Measurements from ENCODE around the gene ESRRG.
A peak's percentile ranks its signal among the peaks of the same experiment; 100 is the strongest.

Gene ESRRG

GRCh38 chr1:216499581-216500272 is 223.5 kb downstream of the ESRRG start:
- no peak for DNase-seq

- no peak for DNase-seq
These were observed 225.0 kb downstream of the ESRRG start for GRCh38 chr1:216498277-216498676.

DNA sequence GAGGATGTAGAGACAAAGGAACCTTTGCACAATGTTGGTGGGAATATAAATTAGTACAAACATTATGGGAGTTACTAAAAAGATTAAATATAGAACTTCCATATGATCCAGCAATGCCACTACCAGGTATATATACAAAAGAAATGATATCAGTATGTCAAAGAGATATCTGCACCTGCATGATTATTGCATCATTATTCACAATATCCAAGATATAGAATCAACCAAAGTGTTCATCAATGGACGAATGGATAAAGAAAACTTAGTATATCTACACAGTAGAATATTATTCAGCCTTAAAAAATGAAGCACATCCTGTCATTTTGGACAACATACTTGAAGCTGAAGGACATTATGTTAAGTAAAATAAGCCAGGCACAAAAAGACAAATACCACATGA is 238.2 kb downstream of the ESRRG start:
- no peak for DNase-seq

DNA sequence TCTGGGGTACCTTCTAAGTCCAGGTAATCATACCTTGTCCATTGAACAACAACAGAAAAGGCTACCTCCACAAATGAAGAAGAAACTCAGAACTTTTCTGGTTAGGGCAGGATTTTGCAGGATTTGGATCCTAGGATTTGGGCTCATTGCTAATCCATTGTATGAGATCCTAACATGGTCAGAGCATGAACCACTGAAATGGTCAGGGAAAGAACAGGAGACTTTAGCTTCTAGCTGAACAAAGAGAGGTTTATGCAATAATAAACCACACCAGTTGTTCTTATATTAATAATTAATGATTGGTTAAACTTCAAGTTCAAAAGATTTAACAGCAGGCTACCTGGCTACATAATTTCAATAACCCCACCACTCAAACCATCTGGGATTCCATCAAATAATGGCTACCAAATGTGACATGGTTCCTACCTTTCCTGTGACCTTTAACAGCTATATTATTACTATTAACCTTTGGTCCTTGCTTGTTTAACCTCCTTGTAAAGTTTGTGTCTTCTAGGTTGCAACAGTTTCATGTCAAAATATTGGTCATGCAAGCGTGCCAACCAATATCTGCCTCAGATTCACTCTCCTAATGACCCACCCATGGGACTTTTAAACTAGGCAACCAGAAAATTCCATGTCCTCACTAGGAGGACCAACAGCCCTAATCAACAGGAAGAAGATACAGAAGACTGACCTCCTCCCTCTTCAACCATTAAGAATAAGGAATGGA is 239.4 kb downstream of the ESRRG start:
- DNase-seq = no peak

DNA sequence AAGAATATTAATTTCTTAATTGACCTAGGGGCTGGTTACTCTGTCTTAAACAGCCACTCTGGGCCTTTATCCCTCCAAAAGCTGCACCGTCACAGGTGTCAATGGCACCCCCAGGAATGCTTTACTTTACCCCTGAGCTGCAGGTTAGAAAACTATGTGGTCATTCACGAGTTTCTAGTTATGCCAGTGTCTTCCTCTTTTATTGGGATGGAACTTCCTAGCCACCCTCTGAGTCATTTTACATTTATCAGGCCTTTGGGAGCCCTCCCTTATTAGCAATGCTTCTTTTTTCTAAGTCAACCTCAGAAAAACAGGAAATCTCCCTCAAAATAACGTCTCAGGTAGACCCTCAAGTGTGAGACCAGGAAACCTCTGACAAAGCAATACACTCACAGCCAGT is 240.6 kb downstream of the ESRRG start:
- no peak for DNase-seq

GRCh38 chr1:216478238-216478637 is 245.0 kb downstream of the ESRRG start:
- DNase-seq = no peak

GRCh38 chr1:216476341-216476740 is 246.9 kb downstream of the ESRRG start:
- no peak for DNase-seq

DNA sequence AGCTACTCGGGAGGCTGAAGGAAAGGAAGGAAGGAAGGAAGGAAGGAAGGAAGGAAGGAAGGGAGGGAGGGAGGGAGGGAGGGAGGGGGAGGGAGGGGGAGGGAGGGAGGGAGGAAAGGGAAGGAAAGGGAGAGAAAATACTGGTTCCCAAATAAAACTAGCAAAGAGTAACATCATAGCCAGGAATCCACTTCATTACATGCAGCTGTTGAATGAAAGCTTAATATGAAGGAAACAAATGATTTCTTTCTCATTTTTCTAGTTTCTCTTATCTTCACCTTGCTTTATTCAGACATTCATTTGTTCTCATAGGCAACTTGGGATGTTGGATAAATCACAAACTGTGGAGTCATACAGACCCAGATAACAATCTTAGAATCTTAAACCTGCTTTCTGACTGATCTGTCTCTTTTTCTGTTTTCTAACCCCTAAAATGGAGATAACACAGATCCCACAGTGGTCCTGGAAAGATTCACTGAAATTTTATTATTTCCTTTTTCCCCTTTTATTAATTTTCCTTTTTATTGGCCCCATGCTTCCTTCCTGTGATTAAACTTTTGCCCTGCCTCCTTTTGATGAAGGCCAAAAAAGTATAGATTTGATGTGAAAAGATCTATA is 247.5 kb downstream of the ESRRG start:
- no peak for DNase-seq

- no peak for DNase-seq
These were observed 256.9 kb downstream of the ESRRG start for GRCh38 chr1:216466162-216466801.

GRCh38 chr1:216464489-216464888 is 258.7 kb downstream of the ESRRG start:
- peak; percentile 6 for DNase-seq

GRCh38 chr1:216462066-216462775 is 261.0 kb downstream of the ESRRG start:
- DNase-seq = no peak

- DNase-seq = no peak
These were observed 261.8 kb downstream of the ESRRG start for GRCh38 chr1:216461466-216461865.

DNA sequence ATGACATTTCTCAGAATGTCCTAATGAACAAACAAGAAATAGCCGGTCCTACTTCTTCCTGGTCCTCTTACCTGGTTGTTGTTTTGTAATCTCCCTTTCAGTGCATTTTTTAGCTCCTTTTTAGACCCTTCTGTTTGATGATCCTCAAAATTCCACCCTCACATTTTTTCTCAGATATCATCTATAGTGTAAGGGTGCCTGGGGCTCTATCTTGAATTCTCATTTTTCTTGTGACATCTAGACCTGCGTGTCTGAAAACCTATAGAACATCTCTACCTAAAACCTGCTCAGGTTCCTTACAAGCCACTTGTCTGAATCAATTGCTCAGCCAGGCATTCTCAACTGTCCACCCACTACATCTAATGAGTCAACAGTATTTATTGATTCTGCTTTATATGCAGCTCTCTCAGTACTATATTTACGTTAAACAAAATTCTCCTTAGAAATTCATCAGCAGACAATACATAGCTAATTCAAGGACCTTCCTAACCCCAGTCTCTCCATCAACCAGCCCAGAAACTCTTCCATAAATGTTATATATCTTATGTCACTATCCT is 263.5 kb downstream of the ESRRG start:
- no peak for DNase-seq

GRCh38 chr1:216458812-216459211 is 264.4 kb downstream of the ESRRG start:
- DNase-seq = no peak

GRCh38 chr1:216457356-216457755 is 265.9 kb downstream of the ESRRG start:
- DNase-seq = no peak

GRCh38 chr1:216456682-216457081 is 266.5 kb downstream of the ESRRG start:
- DNase-seq = no peak

GRCh38 chr1:216453777-216454176 is 269.5 kb downstream of the ESRRG start:
- DNase-seq = no peak
